Activated T-cell treated with anti-CD3 and anti-CD28 coated beads, Interleukin-2, amount 50 U/mL, for 72 hours (primary cell): ENCODE measurements around the gene FBRSL1. TPM values are rescaled to one million over a fixed set of nuclear protein-coding genes. Genes with fewer than 3 reads are reported as not detected.

Experiments
- ATAC-seq, 2 donors: fragments of 150-1000 bp; cut with Tn5 transposase; replicated peaks in 1 of 2; 2 replicates each; pipeline ENCODE4 v1.10.0; 2021; ENCODE audit warnings: moderate library complexity in 2 of 2, mild to moderate bottlenecking in 1 of 2
- DNase-seq, 2 donors: peaks; one replicate each; pipeline ENCODE4 v3.0.0; 2021 to 2022; ENCODE audit warnings: mixed read lengths in 1 of 2
- H3K27ac Mint-ChIP-seq: one replicate; pipeline ENCODE4 v1.8.0; 2022; ENCODE audit warnings: mild to moderate bottlenecking, moderate library complexity, mixed read lengths
- H3K27me3 Mint-ChIP-seq: one replicate; pipeline ENCODE4 v1.8.0; 2022; ENCODE audit warnings: low read depth, mixed read lengths
- H3K36me3 Mint-ChIP-seq, 2 donors: one replicate each; pipeline ENCODE4 v1.8.0; 2022; ENCODE audit warnings: mixed read lengths in 2 of 2, mild to moderate bottlenecking in 1 of 2; ENCODE audit not compliant: insufficient read depth in 2 of 2
- H3K4me1 Mint-ChIP-seq: one replicate; pipeline ENCODE4 v1.8.0; 2022; ENCODE audit warnings: low read depth, mixed read lengths
- H3K4me3 Mint-ChIP-seq, 2 donors: one replicate each; pipeline ENCODE4 v1.8.0; 2022; ENCODE audit warnings: mild to moderate bottlenecking in 2 of 2, mixed read lengths in 2 of 2, moderate library complexity in 2 of 2
- H3K9me3 Mint-ChIP-seq, 2 donors: one replicate each; pipeline ENCODE4 v1.8.0; 2022; ENCODE audit warnings: mixed read lengths in 2 of 2
- total RNA-seq, 2 donors: library from RNA; stranded (reverse); gene quantifications; one replicate each; pipeline ENCODE4 v1.2.3, GENCODE V29; 2022

Gene FBRSL1
- total RNA-seq, 2 donors from 2014 or later = 37.0 to 42.7 TPM

- Mint-ChIP-seq H3K9me3 (no peaks in the 10 kb centered on the region), H3K4me1 (peaks cover 46% of the 10 kb centered on the region), H3K4me3 (no peak overlapping the region), H3K27me3 (no peaks in the 10 kb centered on the region), H3K36me3 (no peaks in the 10 kb centered on the region), H3K27ac (no peak overlapping the region)
- no peak for DNase-seq
- no peak for ATAC-seq
Measured at GRCh38 chr12:132503618-132504204, 13.8 kb downstream of the FBRSL1 start.

DNA sequence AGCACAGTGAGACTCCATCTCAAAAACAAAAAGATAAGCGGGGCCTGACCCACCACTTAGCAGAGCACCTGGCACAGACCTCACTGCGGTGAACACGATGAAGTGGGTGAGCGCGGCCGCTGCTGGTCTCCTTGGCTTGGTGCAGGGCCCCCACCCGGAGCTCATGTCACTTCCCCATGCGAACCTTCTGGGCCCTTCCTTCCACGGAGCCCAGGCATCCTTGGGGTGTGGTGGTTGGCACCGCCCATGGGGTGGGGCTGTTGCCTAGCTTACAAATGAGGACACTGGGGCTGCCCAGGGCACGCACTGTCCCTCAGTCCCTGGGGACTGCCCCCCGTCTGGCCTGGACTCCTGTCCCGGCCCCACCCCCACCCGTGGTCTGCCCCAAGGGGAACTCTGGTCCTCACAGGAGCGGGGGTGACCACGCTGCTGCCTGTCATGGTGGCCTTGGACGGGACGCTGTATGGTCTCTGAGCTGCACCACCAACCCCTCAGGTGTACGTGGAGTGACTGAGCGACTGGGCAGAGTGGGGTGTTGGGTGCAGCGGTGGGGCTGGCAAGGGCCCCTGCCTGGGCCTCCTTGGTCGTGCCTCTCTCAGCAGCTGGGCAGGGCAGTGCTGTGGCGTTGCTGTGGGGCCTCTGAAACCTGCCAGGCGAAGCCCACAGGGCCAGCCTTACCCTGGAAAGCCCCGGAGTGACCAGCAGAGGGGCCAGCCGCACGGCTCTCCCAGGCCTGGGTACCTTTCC lies 15.3 kb downstream of the FBRSL1 start:
- Mint-ChIP-seq H3K36me3 (no peaks in the 10 kb centered on the region), H3K4me3 (peak overlapping the region in 1 of 2 donors; percentile 22), H3K27me3 (no peaks in the 10 kb centered on the region), H3K27ac (no peak overlapping the region), H3K9me3 (no peaks in the 10 kb centered on the region), H3K4me1 (peaks cover 39% of the 10 kb centered on the region)
- ATAC-seq (no peak), DNase-seq (no peak)

GRCh38 chr12:132505852-132506219 lies 15.9 kb downstream of the FBRSL1 start:
- no peak overlapping the region for H3K27ac Mint-ChIP-seq
- peaks cover 39% of the 10 kb centered on the region for H3K4me1 Mint-ChIP-seq
- DNase-seq (no peak), ATAC-seq (no peak)
- H3K9me3 Mint-ChIP-seq = no peaks in the 10 kb centered on the region
- no peaks in the 10 kb centered on the region for H3K36me3 Mint-ChIP-seq
- H3K4me3 Mint-ChIP-seq = peak overlapping the region in 1 of 2 donors; percentile 22
- H3K27me3 Mint-ChIP-seq = no peaks in the 10 kb centered on the region

GRCh38 chr12:132506328-132507160 lies 16.6 kb downstream of the FBRSL1 start:
- Mint-ChIP-seq H3K4me3 (peak overlapping the region; percentile 64 to 70), H3K9me3 (no peaks in the 10 kb centered on the region), H3K36me3 (no peaks in the 10 kb centered on the region), H3K27ac (peak overlapping the region; percentile 67), H3K4me1 (peaks cover 39% of the 10 kb centered on the region), H3K27me3 (no peaks in the 10 kb centered on the region)
- ATAC-seq (peak; percentile 84 to 93), DNase-seq (peak; percentile 77)

GRCh38 chr12:132507161-132507538 lies 17.2 kb downstream of the FBRSL1 start:
- Mint-ChIP-seq H3K4me3 (peak overlapping the region; percentile 64 to 70), H3K36me3 (no peaks in the 10 kb centered on the region), H3K4me1 (peaks cover 34% of the 10 kb centered on the region), H3K27me3 (no peaks in the 10 kb centered on the region), H3K9me3 (no peaks in the 10 kb centered on the region), H3K27ac (peak overlapping the region; percentile 67)
- no peak for DNase-seq
- ATAC-seq = no peak

DNA sequence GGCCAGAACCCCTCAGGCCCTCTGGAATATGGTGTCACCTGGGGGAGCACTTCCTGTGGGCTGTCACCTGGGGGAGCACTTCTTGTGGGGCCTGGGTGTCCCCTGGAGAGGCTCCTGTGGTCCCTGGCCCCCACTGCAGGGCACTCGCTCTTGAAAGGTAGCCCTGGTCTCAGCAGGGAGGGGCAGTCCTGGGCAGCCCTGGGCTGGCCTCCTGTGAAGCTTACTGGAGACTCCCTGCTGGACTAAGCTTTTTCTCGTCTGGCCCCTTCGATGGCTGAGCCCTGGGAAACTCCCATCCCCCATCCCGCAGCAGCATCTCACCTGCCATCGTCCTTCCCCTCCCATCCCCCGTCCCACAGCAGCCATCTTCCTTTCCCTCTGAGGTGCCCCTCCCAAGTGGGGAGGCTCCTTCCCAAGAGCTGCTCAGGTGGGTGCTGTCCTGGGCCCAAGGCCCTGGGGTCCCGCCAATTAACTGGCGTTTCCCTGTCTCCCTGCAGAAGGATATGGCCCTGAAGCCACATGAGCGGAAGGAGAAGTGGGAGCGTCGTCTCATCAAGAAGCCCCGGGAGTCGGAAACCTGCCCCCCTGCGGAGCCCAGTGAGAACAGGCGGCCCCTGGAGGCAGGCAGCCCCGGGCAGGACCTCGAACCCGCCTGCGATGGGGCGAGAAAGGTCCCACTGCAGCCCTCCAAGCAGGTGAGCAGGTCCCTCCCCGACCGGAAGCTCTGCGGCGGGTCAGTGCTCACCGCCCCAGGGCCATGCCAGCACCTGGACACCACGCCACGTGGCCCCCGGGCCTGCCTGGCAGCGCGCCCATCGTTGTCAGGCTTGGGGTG lies 17.9 kb downstream of the FBRSL1 start:
- peak overlapping the region in 1 of 2 donors; percentile 64 for H3K4me3 Mint-ChIP-seq
- H3K27ac Mint-ChIP-seq = no peak overlapping the region
- no peaks in the 10 kb centered on the region for H3K9me3 Mint-ChIP-seq
- no peak for ATAC-seq
- DNase-seq = peak in 1 of 2 donors; percentile 21
- no peaks in the 10 kb centered on the region for H3K27me3 Mint-ChIP-seq
- H3K4me1 Mint-ChIP-seq = peaks cover 30% of the 10 kb centered on the region
- H3K36me3 Mint-ChIP-seq = no peaks in the 10 kb centered on the region

DNA sequence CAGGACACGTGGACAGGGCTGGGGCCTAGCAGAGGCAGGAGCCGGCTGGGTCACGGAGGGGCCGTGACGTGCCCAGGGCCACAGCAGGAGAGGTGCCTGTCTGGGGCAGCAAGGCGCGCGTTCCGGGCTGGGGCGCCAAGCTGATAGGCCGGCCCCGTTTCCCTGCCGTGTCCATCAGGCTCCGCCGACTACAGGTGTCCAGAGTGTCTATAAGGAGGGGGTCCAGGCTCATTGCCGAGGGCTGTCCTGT lies 18.5 kb downstream of the FBRSL1 start:
- Mint-ChIP-seq H3K27ac (no peak overlapping the region), H3K4me1 (peaks cover 25% of the 10 kb centered on the region), H3K4me3 (no peak overlapping the region), H3K36me3 (no peaks in the 10 kb centered on the region), H3K27me3 (no peaks in the 10 kb centered on the region), H3K9me3 (no peaks in the 10 kb centered on the region)
- DNase-seq (no peak), ATAC-seq (no peak)

GRCh38 chr12:132508860-132509732 lies 19.1 kb downstream of the FBRSL1 start:
- no peaks in the 10 kb centered on the region for H3K36me3 Mint-ChIP-seq
- DNase-seq (no peak), ATAC-seq (no peak)
- H3K4me3 Mint-ChIP-seq = no peak overlapping the region
- no peaks in the 10 kb centered on the region for H3K27me3 Mint-ChIP-seq
- H3K4me1 Mint-ChIP-seq = peaks cover 24% of the 10 kb centered on the region
- H3K27ac Mint-ChIP-seq = no peak overlapping the region
- no peaks in the 10 kb centered on the region for H3K9me3 Mint-ChIP-seq

DNA sequence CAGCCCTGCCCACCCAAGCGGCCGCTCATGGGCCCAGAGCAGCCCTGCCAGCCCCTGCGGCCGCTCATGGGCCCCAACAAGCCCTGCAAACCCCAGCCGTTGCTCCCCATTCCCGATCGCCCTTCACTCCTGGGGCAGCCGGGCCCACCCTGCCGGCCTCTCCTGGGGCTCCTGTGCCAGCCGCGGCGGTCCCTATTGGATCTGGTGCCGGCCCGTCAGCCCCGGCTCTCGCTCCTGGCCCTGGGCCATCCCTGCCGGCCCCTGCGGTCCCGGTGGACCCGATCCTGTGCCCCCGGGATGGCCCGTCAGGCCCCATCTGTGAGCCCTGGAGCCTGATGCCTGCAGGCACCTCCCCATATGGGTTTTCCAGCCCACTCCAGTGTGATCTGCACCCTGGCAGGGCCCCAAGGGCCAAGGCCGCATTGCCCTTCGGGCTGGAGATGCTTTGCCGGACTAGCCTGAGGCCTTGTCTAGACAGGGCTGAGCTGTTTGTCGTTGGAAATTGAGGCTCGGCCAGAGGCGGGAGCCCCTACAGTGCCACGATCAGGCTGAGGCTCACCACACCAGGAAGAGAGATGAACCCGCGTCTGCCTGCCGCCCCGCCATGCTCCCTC lies 20.3 kb downstream of the FBRSL1 start:
- no peaks in the 10 kb centered on the region for H3K27me3 Mint-ChIP-seq
- peaks cover 18% of the 10 kb centered on the region for H3K4me1 Mint-ChIP-seq
- no peaks in the 10 kb centered on the region for H3K9me3 Mint-ChIP-seq
- H3K4me3 Mint-ChIP-seq = peak overlapping the region in 1 of 2 donors; percentile 27
- no peaks in the 10 kb centered on the region for H3K36me3 Mint-ChIP-seq
- DNase-seq (no peak), ATAC-seq (no peak)
- H3K27ac Mint-ChIP-seq = no peak overlapping the region

GRCh38 chr12:132510746-132511477 lies 21.0 kb downstream of the FBRSL1 start:
- H3K27ac Mint-ChIP-seq = no peak overlapping the region
- DNase-seq (no peak), ATAC-seq (no peak)
- peaks cover 0 to 1% of the 10 kb centered on the region in 2 donors for H3K36me3 Mint-ChIP-seq
- H3K9me3 Mint-ChIP-seq = no peaks in the 10 kb centered on the region
- peaks cover 11% of the 10 kb centered on the region for H3K4me1 Mint-ChIP-seq
- H3K4me3 Mint-ChIP-seq = no peak overlapping the region
- no peaks in the 10 kb centered on the region for H3K27me3 Mint-ChIP-seq

GRCh38 chr12:132511516-132512196 lies 21.7 kb downstream of the FBRSL1 start:
- no peak for ATAC-seq
- H3K9me3 Mint-ChIP-seq = no peaks in the 10 kb centered on the region
- no peak overlapping the region for H3K27ac Mint-ChIP-seq
- DNase-seq = no peak
- H3K27me3 Mint-ChIP-seq = no peaks in the 10 kb centered on the region
- peaks cover 3% of the 10 kb centered on the region for H3K4me1 Mint-ChIP-seq
- H3K36me3 Mint-ChIP-seq = peaks cover 0 to 1% of the 10 kb centered on the region in 2 donors
- no peak overlapping the region for H3K4me3 Mint-ChIP-seq
